ENCODE data around the gene CLCN7. TPM values are rescaled to one million over a fixed set of nuclear protein-coding genes. Genes with fewer than 3 reads are reported as not detected.

The CLCN7 gene
- total RNA-seq, 1 experiment from 2014 or later, result 110 TPM

DNA sequence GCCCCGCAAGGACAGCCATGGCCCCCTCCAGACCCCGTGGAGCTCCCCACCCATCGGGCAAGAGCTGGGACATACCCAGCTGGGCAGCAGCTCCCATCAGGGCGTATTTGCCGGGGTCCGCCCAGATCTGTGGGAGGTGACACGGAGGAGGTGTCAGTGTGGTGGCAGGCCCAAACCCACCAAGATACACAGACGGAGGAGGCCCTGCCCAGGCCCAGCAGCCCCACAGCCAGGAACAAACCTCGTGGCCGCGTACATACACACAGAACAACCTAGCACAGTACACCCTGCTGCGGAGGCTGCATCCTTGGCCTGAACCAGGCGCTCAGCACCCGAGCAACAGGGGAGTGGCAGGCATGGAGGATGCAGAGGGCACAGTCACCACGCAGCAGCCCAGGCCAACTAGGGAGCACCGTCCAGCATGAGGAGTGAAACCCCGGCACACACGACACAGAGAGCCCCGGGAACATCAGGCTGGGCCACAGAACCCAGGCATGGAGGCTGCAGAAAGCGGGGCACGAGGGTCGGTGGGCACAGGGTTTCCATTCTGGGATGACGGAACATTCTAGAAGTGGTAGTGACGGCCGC, 25.5 kb downstream of the CLCN7 start:
- no peaks in the 10 kb centered on the region for H3K79me2 ChIP-seq (ENCODE audit: low read depth)
- no peak overlapping the region for H2AFZ ChIP-seq
- no peaks in the 10 kb centered on the region for H4K20me1 ChIP-seq (ENCODE audit: insufficient read depth)
- no peaks in the 10 kb centered on the region for H3K4me1 ChIP-seq (replicated peaks; ENCODE audit: insufficient read depth)
- H3K9me2 ChIP-seq (ENCODE audit: insufficient read depth), result no peaks in the 10 kb centered on the region
- H3K4me2 ChIP-seq, result no peak overlapping the region
- intact Hi-C loops (cut with micrococcal nuclease; ENCODE audit: unreplicated experiment), result no loop called here
- ChIA-PET CTCF (no interaction called here), POLR2A (ENCODE audit: unreplicated experiment) (no interaction called here)
- H3K27ac ChIP-seq, result no peak overlapping the region
- no peaks in the 10 kb centered on the region for H3K27me3 ChIP-seq (ENCODE audit: insufficient read depth, low read depth)
- no peak for DNase-seq
- no TSS peak for BruUV-seq (replicated peaks)
- no peak overlapping the region for H3K4me3 ChIP-seq
- TF ChIP-seq, protein P1, sequence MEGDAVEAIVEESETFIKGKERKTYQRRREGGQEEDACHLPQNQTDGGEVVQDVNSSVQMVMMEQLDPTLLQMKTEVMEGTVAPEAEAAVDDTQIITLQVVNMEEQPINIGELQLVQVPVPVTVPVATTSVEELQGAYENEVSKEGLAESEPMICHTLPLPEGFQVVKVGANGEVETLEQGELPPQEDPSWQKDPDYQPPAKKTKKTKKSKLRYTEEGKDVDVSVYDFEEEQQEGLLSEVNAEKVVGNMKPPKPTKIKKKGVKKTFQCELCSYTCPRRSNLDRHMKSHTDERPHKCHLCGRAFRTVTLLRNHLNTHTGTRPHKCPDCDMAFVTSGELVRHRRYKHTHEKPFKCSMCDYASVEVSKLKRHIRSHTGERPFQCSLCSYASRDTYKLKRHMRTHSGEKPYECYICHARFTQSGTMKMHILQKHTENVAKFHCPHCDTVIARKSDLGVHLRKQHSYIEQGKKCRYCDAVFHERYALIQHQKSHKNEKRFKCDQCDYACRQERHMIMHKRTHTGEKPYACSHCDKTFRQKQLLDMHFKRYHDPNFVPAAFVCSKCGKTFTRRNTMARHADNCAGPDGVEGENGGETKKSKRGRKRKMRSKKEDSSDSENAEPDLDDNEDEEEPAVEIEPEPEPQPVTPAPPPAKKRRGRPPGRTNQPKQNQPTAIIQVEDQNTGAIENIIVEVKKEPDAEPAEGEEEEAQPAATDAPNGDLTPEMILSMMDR (conservative IDR thresholded peaks at IDR 0.05), result no peak
- no peak for TF ChIP-seq EZH2 (IDR thresholded peaks at IDR 0.05; ENCODE audit: low read depth)
- H3F3A ChIP-seq (ENCODE audit: insufficient read depth, low read depth), result no peaks in the 10 kb centered on the region
- H3K9me3 ChIP-seq (ENCODE audit: insufficient read depth, low read depth), result no peaks in the 10 kb centered on the region
- no peaks in the 10 kb centered on the region for H3K36me3 ChIP-seq (ENCODE audit: low read depth)

DNA sequence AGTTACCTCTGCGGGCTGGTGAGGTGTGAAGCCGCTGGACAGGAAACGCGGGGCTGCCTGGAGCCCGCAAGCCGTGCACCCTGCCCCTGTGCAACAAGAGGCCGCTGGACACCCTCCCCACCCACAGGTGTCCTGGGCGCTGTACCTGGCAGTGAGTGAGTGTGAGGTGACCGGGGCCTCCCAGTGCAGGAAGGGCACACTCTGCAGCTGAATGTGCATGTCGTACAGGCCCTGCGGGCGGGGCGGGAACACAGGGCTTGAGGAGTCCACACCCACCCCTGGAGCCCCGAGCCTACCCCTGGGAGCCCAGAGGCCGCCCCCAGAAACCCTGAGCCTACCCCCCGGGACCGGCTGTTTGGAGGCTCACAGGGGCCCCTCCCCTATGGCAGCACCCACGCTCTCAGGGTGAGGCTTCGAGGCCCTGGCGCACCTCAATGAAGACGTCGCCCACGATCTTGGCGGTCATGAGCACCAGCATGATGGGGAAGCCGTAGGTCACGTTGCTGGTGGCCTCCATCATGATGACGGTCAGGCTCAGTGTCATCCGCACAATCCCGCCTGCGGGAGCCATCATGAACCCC, 26.2 kb downstream of the CLCN7 start:
- H4K20me1 ChIP-seq (ENCODE audit: insufficient read depth), result no peaks in the 10 kb centered on the region
- POLR2A ChIA-PET (ENCODE audit: unreplicated experiment), result no interaction called here
- H3K9me2 ChIP-seq (ENCODE audit: insufficient read depth), result no peaks in the 10 kb centered on the region
- no peaks in the 10 kb centered on the region for H3K79me2 ChIP-seq (ENCODE audit: low read depth)
- intact Hi-C loops (cut with micrococcal nuclease; ENCODE audit: unreplicated experiment), result no loop called here
- TF ChIP-seq, protein P1 (conservative IDR thresholded peaks at IDR 0.05), result no peak
- TF ChIP-seq EZH2 (IDR thresholded peaks at IDR 0.05; ENCODE audit: low read depth), result no peak
- H3K9me3 ChIP-seq (ENCODE audit: insufficient read depth, low read depth), result no peaks in the 10 kb centered on the region
- no peak for DNase-seq
- no peaks in the 10 kb centered on the region for H3K27me3 ChIP-seq (ENCODE audit: insufficient read depth, low read depth)
- H3K36me3 ChIP-seq (ENCODE audit: low read depth), result no peaks in the 10 kb centered on the region
- no peak overlapping the region for H3K4me2 ChIP-seq
- H3K4me1 ChIP-seq (replicated peaks; ENCODE audit: insufficient read depth), result no peaks in the 10 kb centered on the region
- no peak overlapping the region for H2AFZ ChIP-seq
- no peak overlapping the region for H3K4me3 ChIP-seq
- no peak overlapping the region for H3K27ac ChIP-seq
- CTCF ChIA-PET, result no interaction called here
- H3F3A ChIP-seq (ENCODE audit: insufficient read depth, low read depth), result no peaks in the 10 kb centered on the region
- BruUV-seq (replicated peaks), result no TSS peak

DNA sequence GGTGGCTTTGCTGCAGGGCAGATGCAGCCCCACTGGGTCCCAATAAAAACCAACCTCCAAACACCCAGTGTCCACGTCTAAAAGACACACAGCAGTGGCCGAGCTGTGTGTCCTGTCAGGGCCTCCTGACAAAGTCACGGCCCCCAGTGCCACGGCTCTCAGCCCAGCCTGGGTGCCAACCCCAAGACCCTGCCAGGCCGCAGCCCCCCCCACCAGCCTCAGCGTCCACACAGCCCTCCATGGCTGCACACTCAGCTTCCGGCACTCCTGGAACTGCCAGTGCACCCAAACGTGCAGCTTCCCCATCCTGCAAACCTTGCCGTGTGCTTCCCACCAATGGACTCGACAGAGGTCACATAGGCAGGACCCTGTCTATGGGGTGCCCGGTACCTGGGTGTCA, 26.9 kb downstream of the CLCN7 start:
- no TSS peak for BruUV-seq (replicated peaks)
- ChIA-PET POLR2A (ENCODE audit: unreplicated experiment) (no interaction called here), CTCF (no interaction called here)
- Histone ChIP-seq H4K20me1 (ENCODE audit: insufficient read depth) (no peaks in the 10 kb centered on the region), H3K4me1 (replicated peaks; ENCODE audit: insufficient read depth) (no peaks in the 10 kb centered on the region), H3K27ac (no peak overlapping the region), H3K4me2 (no peak overlapping the region), H3K9me2 (ENCODE audit: insufficient read depth) (no peaks in the 10 kb centered on the region), H3K27me3 (ENCODE audit: insufficient read depth, low read depth) (no peaks in the 10 kb centered on the region), H2AFZ (no peak overlapping the region), H3K4me3 (no peak overlapping the region), H3F3A (ENCODE audit: insufficient read depth, low read depth) (no peaks in the 10 kb centered on the region), H3K36me3 (ENCODE audit: low read depth) (no peaks in the 10 kb centered on the region), H3K79me2 (ENCODE audit: low read depth) (no peaks in the 10 kb centered on the region), H3K9me3 (ENCODE audit: insufficient read depth, low read depth) (no peaks in the 10 kb centered on the region)
- intact Hi-C loops (cut with micrococcal nuclease; ENCODE audit: unreplicated experiment), result no loop called here
- no peak for DNase-seq
- TF ChIP-seq EZH2 (IDR thresholded peaks at IDR 0.05; ENCODE audit: low read depth), result no peak
- TF ChIP-seq, protein P1 (conservative IDR thresholded peaks at IDR 0.05), result no peak

Data from PC-9 (cell line).